ENCODE measurements around the gene BMP8A.

DNA sequence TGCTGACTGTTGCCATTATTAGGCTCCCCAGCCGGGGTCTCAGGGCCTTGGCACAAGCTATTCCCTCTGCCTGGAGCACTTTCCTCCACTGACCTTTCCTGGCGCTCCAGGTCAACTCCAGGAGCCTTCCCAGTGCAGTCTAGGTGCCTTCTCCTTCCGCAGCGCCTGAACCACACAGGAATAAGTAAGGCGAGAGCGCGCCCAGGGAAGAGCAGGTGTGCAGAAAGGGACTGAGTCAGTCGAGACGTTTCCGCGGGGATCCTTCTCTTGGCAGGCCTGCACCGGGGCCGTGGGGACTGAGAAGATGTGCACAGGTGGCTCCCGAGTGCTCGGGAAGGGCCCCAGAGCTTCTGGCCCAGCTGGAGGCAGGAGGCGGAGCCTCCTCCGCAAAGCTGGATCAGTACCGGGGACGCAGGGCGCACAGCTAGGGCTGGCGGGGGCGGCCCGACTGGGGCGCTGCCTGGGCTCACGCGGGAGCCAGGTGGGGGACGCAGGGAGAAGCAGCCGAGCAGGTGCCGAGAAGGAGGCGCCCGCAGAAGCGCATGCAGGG is 765 bp upstream of the BMP8A start:
- TF ChIP-seq, protein P1, sequence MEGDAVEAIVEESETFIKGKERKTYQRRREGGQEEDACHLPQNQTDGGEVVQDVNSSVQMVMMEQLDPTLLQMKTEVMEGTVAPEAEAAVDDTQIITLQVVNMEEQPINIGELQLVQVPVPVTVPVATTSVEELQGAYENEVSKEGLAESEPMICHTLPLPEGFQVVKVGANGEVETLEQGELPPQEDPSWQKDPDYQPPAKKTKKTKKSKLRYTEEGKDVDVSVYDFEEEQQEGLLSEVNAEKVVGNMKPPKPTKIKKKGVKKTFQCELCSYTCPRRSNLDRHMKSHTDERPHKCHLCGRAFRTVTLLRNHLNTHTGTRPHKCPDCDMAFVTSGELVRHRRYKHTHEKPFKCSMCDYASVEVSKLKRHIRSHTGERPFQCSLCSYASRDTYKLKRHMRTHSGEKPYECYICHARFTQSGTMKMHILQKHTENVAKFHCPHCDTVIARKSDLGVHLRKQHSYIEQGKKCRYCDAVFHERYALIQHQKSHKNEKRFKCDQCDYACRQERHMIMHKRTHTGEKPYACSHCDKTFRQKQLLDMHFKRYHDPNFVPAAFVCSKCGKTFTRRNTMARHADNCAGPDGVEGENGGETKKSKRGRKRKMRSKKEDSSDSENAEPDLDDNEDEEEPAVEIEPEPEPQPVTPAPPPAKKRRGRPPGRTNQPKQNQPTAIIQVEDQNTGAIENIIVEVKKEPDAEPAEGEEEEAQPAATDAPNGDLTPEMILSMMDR (IDR thresholded peaks at IDR 0.05; ENCODE audit: low read length) = no peak; the same call in 1 of the 2 replicates
- TF ChIP-seq EZH2 (optimal IDR thresholded peaks at IDR 0.05; ENCODE audit: low read depth, low read length) = no peak
